ENCODE data around the gene IFT88.

DNA sequence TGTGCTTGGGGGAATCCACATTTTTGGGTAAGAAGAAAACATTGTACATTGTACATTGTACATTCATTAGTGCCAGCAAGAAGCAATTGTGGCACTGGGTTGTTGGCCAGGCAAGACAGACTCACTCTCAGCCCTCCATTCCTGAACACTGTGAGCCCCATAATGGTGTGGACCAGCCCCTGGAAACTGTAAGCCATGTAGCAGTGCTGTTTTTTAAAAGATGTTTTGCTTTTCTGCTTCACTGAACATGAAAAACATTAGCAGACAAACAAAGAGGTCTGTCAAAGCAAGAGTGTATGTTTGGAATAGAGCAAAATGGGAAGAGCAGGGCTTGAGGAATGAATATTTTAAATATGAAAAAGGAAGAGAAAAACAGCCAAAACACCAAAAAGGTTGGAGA is 97.4 kb downstream of the IFT88 start:
- TF ChIP-seq EZH2 (IDR thresholded peaks at IDR 0.05; ENCODE audit: borderline replicate concordance, low read depth, low read length, poor library complexity, severe bottlenecking), result no peak
- TF ChIP-seq, protein P1, sequence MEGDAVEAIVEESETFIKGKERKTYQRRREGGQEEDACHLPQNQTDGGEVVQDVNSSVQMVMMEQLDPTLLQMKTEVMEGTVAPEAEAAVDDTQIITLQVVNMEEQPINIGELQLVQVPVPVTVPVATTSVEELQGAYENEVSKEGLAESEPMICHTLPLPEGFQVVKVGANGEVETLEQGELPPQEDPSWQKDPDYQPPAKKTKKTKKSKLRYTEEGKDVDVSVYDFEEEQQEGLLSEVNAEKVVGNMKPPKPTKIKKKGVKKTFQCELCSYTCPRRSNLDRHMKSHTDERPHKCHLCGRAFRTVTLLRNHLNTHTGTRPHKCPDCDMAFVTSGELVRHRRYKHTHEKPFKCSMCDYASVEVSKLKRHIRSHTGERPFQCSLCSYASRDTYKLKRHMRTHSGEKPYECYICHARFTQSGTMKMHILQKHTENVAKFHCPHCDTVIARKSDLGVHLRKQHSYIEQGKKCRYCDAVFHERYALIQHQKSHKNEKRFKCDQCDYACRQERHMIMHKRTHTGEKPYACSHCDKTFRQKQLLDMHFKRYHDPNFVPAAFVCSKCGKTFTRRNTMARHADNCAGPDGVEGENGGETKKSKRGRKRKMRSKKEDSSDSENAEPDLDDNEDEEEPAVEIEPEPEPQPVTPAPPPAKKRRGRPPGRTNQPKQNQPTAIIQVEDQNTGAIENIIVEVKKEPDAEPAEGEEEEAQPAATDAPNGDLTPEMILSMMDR (conservative IDR thresholded peaks at IDR 0.05; ENCODE audit: low read depth, low read length), result no peak
